ENCODE results near the gene MRPL58. TPM values are rescaled to one million over a fixed set of nuclear protein-coding genes. Genes with fewer than 3 reads are reported as not detected.
A peak's percentile ranks its signal among the peaks of the same experiment; 100 is the strongest.

The MRPL58 gene
- polyA plus RNA-seq, 3 donors, result 18.9 to 52.6 (median 44.4) TPM

DNA sequence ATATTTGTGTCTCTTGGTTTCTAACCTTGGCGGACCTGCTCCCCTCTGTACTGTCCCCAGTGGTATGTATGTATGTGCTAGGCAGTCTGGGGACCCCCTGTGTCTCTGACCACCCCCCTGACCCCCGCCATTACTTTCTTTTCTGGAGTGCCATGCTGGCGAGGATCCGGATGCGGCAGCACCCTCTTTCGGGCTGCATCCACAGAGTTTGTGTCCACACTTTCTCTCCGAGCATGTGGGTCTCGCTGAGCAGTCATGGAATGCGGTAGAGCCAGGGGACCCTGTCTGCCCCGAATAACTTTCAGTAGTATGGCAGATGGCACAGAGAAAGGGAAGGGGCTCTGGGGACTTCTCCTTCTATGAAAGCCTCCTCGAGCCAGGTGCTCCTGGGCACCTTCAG is 51.6 kb downstream of the MRPL58 start:
- 100% methylated on average over 6 of the region's 11 CpGs for WGBS (ENCODE audit: insufficient coverage)
- Mint-ChIP-seq H3K27me3 (ENCODE audit: low read depth in 3 of 3) (peaks cover 0 to 3% (median 1%) of the 10 kb centered on the region in 3 donors), H3K9me3 (no peaks in the 10 kb centered on the region), H3K4me3 (no peak overlapping the region), H3K27ac (peak overlapping the region in 1 of 7 donors; percentile 3), H3K36me3 (peaks cover 53 to 63% of the 10 kb centered on the region in 2 donors), H3K4me1 (peaks cover 19% of the 10 kb centered on the region)
- H3K27ac ChIP-seq (ENCODE audit: low read depth in 1 of 2, low read length in 2 of 2), result no peak overlapping the region
- no peak overlapping the region for H2AFZ ChIP-seq (ENCODE audit: insufficient read depth, low read depth, low read length, poor library complexity, severe bottlenecking)
- TF ChIP-seq CTCF (IDR thresholded peaks at IDR 0.05), result no peak
- no peaks in the 10 kb centered on the region for H4K20me1 ChIP-seq (ENCODE audit: insufficient read depth, low read length)
- H3K4me1 ChIP-seq (ENCODE audit: control insufficient read depth in 1 of 2, insufficient read depth in 2 of 2, low read length in 2 of 2), result peaks cover 7 to 9% of the 10 kb centered on the region in 2 donors
- no peaks in the 10 kb centered on the region for H3K9me3 ChIP-seq (replicated peaks in 1 of 2; ENCODE audit: control insufficient read depth in 1 of 2, insufficient read depth in 1 of 2, low read length in 2 of 2)
- no peaks in the 10 kb centered on the region for H3K79me2 ChIP-seq (ENCODE audit: insufficient read depth, low read length)
- no peak overlapping the region for H3K4me3 ChIP-seq (replicated peaks in 1 of 3; ENCODE audit: low read depth in 2 of 3, low read length in 3 of 3)
- no peaks in the 10 kb centered on the region for H3K27me3 ChIP-seq (ENCODE audit: control insufficient read depth in 2 of 2, insufficient read depth in 2 of 2, low read length in 2 of 2)
- DNase-seq, result no peak
- H3K4me2 ChIP-seq (replicated peaks; ENCODE audit: extremely low read depth, low read length, poor library complexity, severe bottlenecking), result no peak overlapping the region
- H3K9ac ChIP-seq (ENCODE audit: insufficient read depth, low read length, poor library complexity, severe bottlenecking), result no peak overlapping the region
- H3K36me3 ChIP-seq (replicated peaks in 1 of 2; ENCODE audit: control insufficient read depth in 1 of 2, insufficient read depth in 2 of 2, low read length in 2 of 2), result peaks cover 38 to 63% of the 10 kb centered on the region in 2 donors
- intact Hi-C loops (cut with micrococcal nuclease), result no loop called here

GRCh38 chr17:75064460-75064859 is 52.0 kb downstream of the MRPL58 start:
- H2AFZ ChIP-seq (ENCODE audit: insufficient read depth, low read depth, low read length, poor library complexity, severe bottlenecking), result no peak overlapping the region
- H3K36me3 ChIP-seq (replicated peaks in 1 of 2; ENCODE audit: control insufficient read depth in 1 of 2, insufficient read depth in 2 of 2, low read length in 2 of 2), result peaks cover 38 to 59% of the 10 kb centered on the region in 2 donors
- H4K20me1 ChIP-seq (ENCODE audit: insufficient read depth, low read length), result no peaks in the 10 kb centered on the region
- intact Hi-C loops (cut with micrococcal nuclease), result no loop called here
- H3K9me3 Mint-ChIP-seq, result no peaks in the 10 kb centered on the region
- H3K4me3 Mint-ChIP-seq, result no peak overlapping the region
- no peak overlapping the region for H3K9ac ChIP-seq (ENCODE audit: insufficient read depth, low read length, poor library complexity, severe bottlenecking)
- H3K27ac ChIP-seq (ENCODE audit: low read depth in 1 of 2, low read length in 2 of 2), result no peak overlapping the region
- DNase-seq, result no peak
- H3K9me3 ChIP-seq (replicated peaks in 1 of 2; ENCODE audit: control insufficient read depth in 1 of 2, insufficient read depth in 1 of 2, low read length in 2 of 2), result no peaks in the 10 kb centered on the region
- H3K27ac Mint-ChIP-seq, result no peak overlapping the region
- peaks cover 17% of the 10 kb centered on the region for H3K4me1 Mint-ChIP-seq
- no peak overlapping the region for H3K4me2 ChIP-seq (replicated peaks; ENCODE audit: extremely low read depth, low read length, poor library complexity, severe bottlenecking)
- no peak overlapping the region for H3K4me3 ChIP-seq (replicated peaks in 1 of 3; ENCODE audit: low read depth in 2 of 3, low read length in 3 of 3)
- H3K27me3 ChIP-seq (ENCODE audit: control insufficient read depth in 2 of 2, insufficient read depth in 2 of 2, low read length in 2 of 2), result no peaks in the 10 kb centered on the region
- TF ChIP-seq CTCF (IDR thresholded peaks at IDR 0.05), result no peak
- WGBS (ENCODE audit: insufficient coverage), result 100% methylated on average over 3 of the region's 8 CpGs
- peaks cover 7 to 9% of the 10 kb centered on the region in 2 donors for H3K4me1 ChIP-seq (ENCODE audit: control insufficient read depth in 1 of 2, insufficient read depth in 2 of 2, low read length in 2 of 2)
- H3K36me3 Mint-ChIP-seq, result peaks cover 51 to 59% of the 10 kb centered on the region in 2 donors
- no peaks in the 10 kb centered on the region for H3K79me2 ChIP-seq (ENCODE audit: insufficient read depth, low read length)
- peaks cover 0 to 3% (median 1%) of the 10 kb centered on the region in 3 donors for H3K27me3 Mint-ChIP-seq (ENCODE audit: low read depth in 3 of 3)
